Measurements from ENCODE around the gene NOXO1. TPM values are rescaled to one million over a fixed set of nuclear protein-coding genes. Genes with fewer than 3 reads are reported as not detected.
A peak's percentile ranks its signal among the peaks of the same experiment; 100 is the strongest.

NOXO1 gene
- total and polyA plus RNA-seq, 2 experiments from 2014 or later: 2.3 to 6.0 TPM

GRCh38 chr16:1974157-1975070 lies 6.9 kb downstream of the NOXO1 start:
- Histone ChIP-seq H3K9me2 (replicated peaks; ENCODE audit: insufficient read depth) (no peaks in the 10 kb centered on the region), H3K4me1 (ENCODE audit: insufficient read depth) (peaks cover 13% of the 10 kb centered on the region), H3K27me3 (peaks cover 9% of the 10 kb centered on the region), H3K9me3 (ENCODE audit: low read depth) (no peaks in the 10 kb centered on the region), H3K4me2 (no peak overlapping the region), H3K27ac (no peak overlapping the region), H4K20me1 (ENCODE audit: insufficient read depth, poor library complexity, severe bottlenecking) (no peaks in the 10 kb centered on the region), H3K79me2 (peaks cover 26% of the 10 kb centered on the region), H3K36me3 (replicated peaks; ENCODE audit: insufficient read depth, low read depth) (no peaks in the 10 kb centered on the region), H3K4me3 (no peak overlapping the region), H2AFZ (no peak overlapping the region)
- no peak for TF ChIP-seq CTCF (IDR thresholded peaks at IDR 0.05; ENCODE audit: poor library complexity)
- TF ChIP-seq EZH2 (IDR thresholded peaks at IDR 0.05; ENCODE audit: borderline replicate concordance): no peak
- no peak for TF ChIP-seq EZH2phosphoT487 (IDR thresholded peaks at IDR 0.05; ENCODE audit: low read depth, severe bottlenecking, unreplicated experiment)
- 96% methylated on average over 42 of the region's 42 CpGs for WGBS (ENCODE audit: low lambda C conversion rate, missing lambda C conversion rate)
- no peak for DNase-seq (ENCODE audit: low spot score)

- Histone ChIP-seq H3K36me3 (replicated peaks; ENCODE audit: insufficient read depth, low read depth) (no peaks in the 10 kb centered on the region), H3K4me2 (peak overlapping the region; percentile 90), H3K27ac (no peak overlapping the region), H3K79me2 (peaks cover 26% of the 10 kb centered on the region), H2AFZ (no peak overlapping the region), H3K4me3 (no peak overlapping the region), H3K9me2 (replicated peaks; ENCODE audit: insufficient read depth) (no peaks in the 10 kb centered on the region), H3K27me3 (peaks cover 1% of the 10 kb centered on the region), H3K4me1 (ENCODE audit: insufficient read depth) (peaks cover 11% of the 10 kb centered on the region), H4K20me1 (ENCODE audit: insufficient read depth, poor library complexity, severe bottlenecking) (no peaks in the 10 kb centered on the region), H3K9me3 (ENCODE audit: low read depth) (no peaks in the 10 kb centered on the region)
- TF ChIP-seq CTCF (IDR thresholded peaks at IDR 0.05; ENCODE audit: poor library complexity) (no peak), EZH2 (IDR thresholded peaks at IDR 0.05; ENCODE audit: borderline replicate concordance) (no peak), EZH2phosphoT487 (IDR thresholded peaks at IDR 0.05; ENCODE audit: low read depth, severe bottlenecking, unreplicated experiment) (no peak)
- 95% methylated on average over 14 of the region's 16 CpGs for WGBS (ENCODE audit: low lambda C conversion rate, missing lambda C conversion rate)
- DNase-seq (ENCODE audit: low spot score): no peak
These were observed 7.7 kb downstream of the NOXO1 start for GRCh38 chr16:1973461-1974156.

- peaks cover 26% of the 10 kb centered on the region for H3K79me2 ChIP-seq
- H3K9me3 ChIP-seq (ENCODE audit: low read depth): no peaks in the 10 kb centered on the region
- no peaks in the 10 kb centered on the region for H3K27me3 ChIP-seq
- H3K36me3 ChIP-seq (replicated peaks; ENCODE audit: insufficient read depth, low read depth): no peaks in the 10 kb centered on the region
- WGBS (ENCODE audit: low lambda C conversion rate, missing lambda C conversion rate): 15% methylated on average over 13 of the region's 22 CpGs
- H3K9me2 ChIP-seq (replicated peaks; ENCODE audit: insufficient read depth): no peaks in the 10 kb centered on the region
- no peak overlapping the region for H2AFZ ChIP-seq
- no peaks in the 10 kb centered on the region for H4K20me1 ChIP-seq (ENCODE audit: insufficient read depth, poor library complexity, severe bottlenecking)
- H3K27ac ChIP-seq: peak overlapping the region; percentile 75
- peak overlapping the region; percentile 90 for H3K4me2 ChIP-seq
- TF ChIP-seq EZH2phosphoT487 (IDR thresholded peaks at IDR 0.05; ENCODE audit: low read depth, severe bottlenecking, unreplicated experiment): no peak
- TF ChIP-seq EZH2 (IDR thresholded peaks at IDR 0.05; ENCODE audit: borderline replicate concordance): no peak
- TF ChIP-seq CTCF (IDR thresholded peaks at IDR 0.05; ENCODE audit: poor library complexity): no peak
- peaks cover 11% of the 10 kb centered on the region for H3K4me1 ChIP-seq (ENCODE audit: insufficient read depth)
- DNase-seq (ENCODE audit: low spot score): peak; percentile 60
- H3K4me3 ChIP-seq: peak overlapping the region; percentile 77
These were observed 8.8 kb downstream of the NOXO1 start for GRCh38 chr16:1972490-1972877.
